NCI-H526 (cell line): Measurements from ENCODE around the gene SMCO1.
"Not testable (repeated sequence)": the region's sequence is repeated elsewhere in the genome, so short reads cannot be mapped to it uniquely, and the experiment has no call there.

Source experiments
- DNase-seq, 2 experiments: peaks; one replicate each; lab custom pipeline; 2025; lab: John Stamatoyannopoulos, UW

The SMCO1 gene

GRCh38 chr3:196514913-196515621 is at the start of gene SMCO1:
TSS of gene SMCO1 (minus strand) at chr3:196515346. CDS start at chr3:196515209, 137 bp downstream.
- DNase-seq = peak in 1 of 2 experiments; percentile 20

- DNase-seq = no peak
These were observed 48.6 kb upstream of the SMCO1 start for GRCh38 chr3:196563721-196564225.

- no peak for DNase-seq
These were observed 44.7 kb upstream of the SMCO1 start for GRCh38 chr3:196559826-196560225.

- no peak for DNase-seq
These were observed 43.3 kb upstream of the SMCO1 start for GRCh38 chr3:196558476-196558875.

- no peak for DNase-seq
These were observed 42.1 kb upstream of the SMCO1 start for GRCh38 chr3:196557236-196557635.

GRCh38 chr3:196555295-196555694 is 40.1 kb upstream of the SMCO1 start:
- DNase-seq = no peak

GRCh38 chr3:196554205-196554604 is 39.1 kb upstream of the SMCO1 start:
- DNase-seq = no peak

- no peak for DNase-seq
These were observed 38.4 kb upstream of the SMCO1 start for GRCh38 chr3:196553551-196553950.

GRCh38 chr3:196552253-196552652 is 37.1 kb upstream of the SMCO1 start:
- DNase-seq = no peak

GRCh38 chr3:196550172-196550571 is 35.0 kb upstream of the SMCO1 start:
- not testable (repeated sequence) for DNase-seq

GRCh38 chr3:196549312-196549711 is 34.2 kb upstream of the SMCO1 start:
- DNase-seq = not testable (repeated sequence)

- no peak for DNase-seq
These were observed 31.9 kb upstream of the SMCO1 start for GRCh38 chr3:196547067-196547466.

GRCh38 chr3:196546537-196546936 is 31.4 kb upstream of the SMCO1 start:
- DNase-seq = no peak

GRCh38 chr3:196544491-196544992 is 29.4 kb upstream of the SMCO1 start:
- DNase-seq = no peak

- no peak for DNase-seq
These were observed 26.7 kb upstream of the SMCO1 start for GRCh38 chr3:196541684-196542445.

GRCh38 chr3:196537319-196537984 is 22.3 kb upstream of the SMCO1 start:
- DNase-seq = peak in 1 of 2 experiments; percentile 35

GRCh38 chr3:196533260-196533681 is 18.1 kb upstream of the SMCO1 start:
- no peak for DNase-seq

GRCh38 chr3:196531418-196531817 is 16.3 kb upstream of the SMCO1 start:
- no peak for DNase-seq

- peak; percentile 43 to 91 for DNase-seq
These were observed 13.6 kb upstream of the SMCO1 start for GRCh38 chr3:196528639-196529233.

GRCh38 chr3:196525141-196525540 is 10.0 kb upstream of the SMCO1 start:
- no peak for DNase-seq

GRCh38 chr3:196524527-196524926 is 9.4 kb upstream of the SMCO1 start:
- DNase-seq = peak in 1 of 2 experiments; percentile 14

GRCh38 chr3:196523841-196524240 is 8.7 kb upstream of the SMCO1 start:
- no peak for DNase-seq
